Mesenteric fat pad (tissue), 1 donor: ENCODE results near the gene DGKZ. TPM values are rescaled to one million over a fixed set of nuclear protein-coding genes. Genes with fewer than 3 reads are reported as not detected.

ENCODE experiments used
- DNase-seq: peaks from one replicate; pipeline ENCODE4 v3.0.0-alpha.2; 2020; ENCODE audit warnings: low spot score
- total RNA-seq: library from RNA; stranded (reverse); fragmentation: NEBNext Ultra II Directional; extraction: Animal tissue kit (Norgen Biotek cat#: 25700); gene quantifications from one replicate; pipeline ENCODE4 v1.2.1, GENCODE V29; 2021
- donor health status: DM: yes; HTN: yes; CAD: no.

DGKZ gene
- total RNA-seq, 1 donor from 2014 or later, result 54.3 TPM

- no peak for DNase-seq
Measured at GRCh38 chr11:46326813-46327416, 20.3 kb upstream of the DGKZ start.

- no peak for DNase-seq
Measured at GRCh38 chr11:46327829-46328228, 19.4 kb upstream of the DGKZ start.

- no peak for DNase-seq
Measured at GRCh38 chr11:46330154-46330553, 17.1 kb upstream of the DGKZ start.

GRCh38 chr11:46330563-46331281 is 16.5 kb upstream of the DGKZ start:
- DNase-seq, result no peak

- no peak for DNase-seq
Measured at GRCh38 chr11:46331282-46331984, 15.8 kb upstream of the DGKZ start.

GRCh38 chr11:46332093-46332567 is 15.1 kb upstream of the DGKZ start:
- DNase-seq, result no peak

- DNase-seq, result no peak
Measured at GRCh38 chr11:46332568-46333393, 14.5 kb upstream of the DGKZ start.

- DNase-seq, result no peak
Measured at GRCh38 chr11:46333394-46333947, 13.8 kb upstream of the DGKZ start.

- no peak for DNase-seq
Measured at GRCh38 chr11:46334211-46334610, 13.1 kb upstream of the DGKZ start.

GRCh38 chr11:46335271-46335670 is 12.0 kb upstream of the DGKZ start:
- no peak for DNase-seq

GRCh38 chr11:46335890-46336562 is 11.2 kb upstream of the DGKZ start:
- no peak for DNase-seq

- DNase-seq, result no peak
Measured at GRCh38 chr11:46336563-46337180, 10.6 kb upstream of the DGKZ start.

- DNase-seq, result no peak
Measured at GRCh38 chr11:46337626-46338345, 9.5 kb upstream of the DGKZ start.

- no peak for DNase-seq
Measured at GRCh38 chr11:46338636-46338987, 8.7 kb upstream of the DGKZ start.

GRCh38 chr11:46338988-46339666 is 8.1 kb upstream of the DGKZ start:
- DNase-seq, result no peak

GRCh38 chr11:46339816-46340215 is 7.4 kb upstream of the DGKZ start:
- no peak for DNase-seq

GRCh38 chr11:46341454-46341853 is 5.8 kb upstream of the DGKZ start:
- no peak for DNase-seq

GRCh38 chr11:46342239-46342638 is 5.0 kb upstream of the DGKZ start:
- no peak for DNase-seq

- no peak for DNase-seq
Measured at GRCh38 chr11:46343520-46343919, 3.7 kb upstream of the DGKZ start.
